SK-N-SH (cell line): ENCODE results near the gene BEST1. TPM values are rescaled to one million over a fixed set of nuclear protein-coding genes. Genes with fewer than 3 reads are reported as not detected.

Source experiments
- CTCF ChIA-PET: fragments of 300-600, 350-600 bp; formaldehyde crosslinking; extraction: SDS; loops from one replicate; lab custom pipeline; 2021; lab: Yijun Ruan, JAX
- POLR2A ChIA-PET: fragments of 350-600 bp; sonication (Branson Sonifier 250); formaldehyde crosslinking; extraction: SDS; loops from one replicate; lab custom pipeline; 2020; ENCODE audit warnings: antibody characterized with exemption, inconsistent platforms; lab: Yijun Ruan, JAX
- DNase-seq: peaks from one replicate; pipeline ENCODE4 v3.0.0; 2012
- H2AFZ ChIP-seq: fragments of 200-600 bp; sonication (generic); 2 replicates; pipeline ENCODE4 v1.8.1; 2016; ENCODE audit warnings: antibody characterized with exemption, mild to moderate bottlenecking, low read depth
- H3F3A ChIP-seq: fragments of 200-600 bp; sonication (generic); replicated peaks from 2 replicates; pipeline ENCODE3; 2016; ENCODE audit warnings: antibody characterized with exemption, mild to moderate bottlenecking; ENCODE audit not compliant: insufficient read depth
- H3K27ac ChIP-seq, 2 experiments: fragments of 200-500 bp in 1 of 2; fragments of 200-600 bp in 1 of 2; sonication (Bioruptor generic) in 1 of 2; sonication (generic), shearing (Covaris generic) in 1 of 2; 2 replicates each; pipeline versions ENCODE4 v1.5.1 to v1.6.1; 2014 to 2016; ENCODE audit warnings: low read depth in 2 of 2, inconsistent platforms in 1 of 2, low read length in 1 of 2, mild to moderate bottlenecking in 1 of 2, mixed read lengths in 1 of 2
- H3K27me3 ChIP-seq: fragments of 200-600 bp; sonication (generic), shearing (Covaris generic); 2 replicates; pipeline ENCODE4 v1.6.1; 2016; ENCODE audit warnings: mixed run types; ENCODE audit not compliant: insufficient read depth
- H3K36me3 ChIP-seq, 2 experiments: fragments of 200-500 bp in 1 of 2; fragments of 200-600 bp in 1 of 2; sonication (Bioruptor generic) in 1 of 2; sonication (generic) in 1 of 2; replicated peaks in 1 of 2; 2 replicates each; pipeline versions ENCODE3 to v1.5.1; 2014 to 2016; ENCODE audit warnings: low read length in 1 of 2, mild to moderate bottlenecking in 1 of 2; ENCODE audit not compliant: insufficient read depth in 2 of 2, control insufficient read depth in 1 of 2
- H3K4me1 ChIP-seq, 2 experiments: fragments of 200-500 bp in 1 of 2; fragments of 200-600 bp in 1 of 2; sonication (Bioruptor generic) in 1 of 2; sonication (generic), shearing (Covaris generic) in 1 of 2; 2 replicates each; pipeline versions ENCODE4 v1.5.1 to v1.6.1; 2014 to 2016; ENCODE audit warnings: low read depth in 1 of 2, low read length in 1 of 2, mixed run types in 1 of 2; ENCODE audit not compliant: insufficient read depth in 2 of 2, control insufficient read depth in 1 of 2
- H3K4me2 ChIP-seq: fragments of 200-600 bp; sonication (generic), shearing (Covaris generic); 2 replicates; pipeline ENCODE4 v1.6.1; 2017; ENCODE audit warnings: mixed run types
- H3K4me3 ChIP-seq, 2 experiments: fragments of 200-500 bp in 1 of 2; fragments of 200-600 bp in 1 of 2; sonication (Bioruptor generic) in 1 of 2; sonication (generic), shearing (Covaris generic) in 1 of 2; 2 replicates each; pipeline versions ENCODE4 v1.5.1 to v1.8.1; 2014 to 2016; ENCODE audit warnings: low read depth in 2 of 2, inconsistent platforms in 1 of 2, low read length in 1 of 2, mild to moderate bottlenecking in 1 of 2, mixed read lengths in 1 of 2, moderate library complexity in 1 of 2
- H3K79me2 ChIP-seq: fragments of 200-600 bp; sonication (generic); 2 replicates; pipeline ENCODE4 v1.8.1; 2017; ENCODE audit warnings: mild to moderate bottlenecking; ENCODE audit not compliant: insufficient read depth
- H3K9ac ChIP-seq: fragments of 200-600 bp; sonication (generic); 2 replicates; pipeline ENCODE4 v1.6.1; 2017; ENCODE audit warnings: mixed run types
- H3K9me2 ChIP-seq: fragments of 200-600 bp; sonication (generic); 2 replicates; pipeline ENCODE4 v1.6.1; 2017; ENCODE audit warnings: mixed run types
- H3K9me3 ChIP-seq: fragments of 200-600 bp; sonication (generic); 2 replicates; pipeline ENCODE4 v1.6.1; 2017; ENCODE audit warnings: mixed run types, mild to moderate bottlenecking, moderate library complexity
- H4K20me1 ChIP-seq: fragments of 200-600 bp; sonication (generic); 2 replicates; pipeline ENCODE4 v1.6.1; 2017; ENCODE audit warnings: mild to moderate bottlenecking, mixed run types; ENCODE audit not compliant: insufficient read depth
- CTCF ChIP-seq: fragments of 200-600 bp; sonication (generic); IDR thresholded peaks from 2 replicates; pipeline ENCODE4 v1.6.1; 2017; ENCODE audit warnings: antibody characterized with exemption, mild to moderate bottlenecking, moderate library complexity
- ELF1 ChIP-seq: IDR thresholded peaks from 2 replicates; pipeline ENCODE4 v1.4.0; 2012
- FOSL2 ChIP-seq: IDR thresholded peaks from 2 replicates; pipeline ENCODE4 v1.4.0; 2012; ENCODE audit warnings: low read depth, mild to moderate bottlenecking, moderate library complexity, borderline replicate concordance
- FOXJ3 ChIP-seq: sonication (generic); formaldehyde crosslinking; IDR thresholded peaks from 2 replicates; pipeline ENCODE4 v1.5.1; 2020; ENCODE audit warnings: mild to moderate bottlenecking, missing genetic modification reagents
- FOXM1 ChIP-seq: IDR thresholded peaks from 2 replicates; pipeline ENCODE4 v1.4.0; 2012; ENCODE audit warnings: low read depth, mild to moderate bottlenecking
- GABPA ChIP-seq: IDR thresholded peaks from 2 replicates; pipeline ENCODE4 v1.4.0; 2012; ENCODE audit warnings: low read depth, mild to moderate bottlenecking
- MEF2A ChIP-seq: IDR thresholded peaks from 2 replicates; pipeline ENCODE4 v1.4.0; 2012; ENCODE audit warnings: low read depth, borderline replicate concordance
- NRF1 ChIP-seq: IDR thresholded peaks from 2 replicates; pipeline ENCODE4 v1.6.1; 2012; ENCODE audit warnings: low read depth, mild to moderate bottlenecking, low read length
- RCOR1 ChIP-seq: fragments of 150-350 bp; IDR thresholded peaks from 2 replicates; pipeline ENCODE4 v1.6.1; 2017; ENCODE audit warnings: antibody characterized with exemption, low read length
- REST ChIP-seq: IDR thresholded peaks from 2 replicates; pipeline ENCODE4 v1.6.1; 2012; ENCODE audit warnings: mild to moderate bottlenecking, low read depth, low read length, moderate library complexity
- RXRA ChIP-seq: IDR thresholded peaks from 2 replicates; pipeline ENCODE4 v1.4.0; 2012; ENCODE audit warnings: low read depth, mild to moderate bottlenecking, borderline replicate concordance
- SIN3A ChIP-seq: IDR thresholded peaks from 2 replicates; pipeline ENCODE4 v1.6.1; 2012; ENCODE audit warnings: low read depth, mild to moderate bottlenecking, low read length, moderate library complexity, borderline replicate concordance
- SMC3 ChIP-seq: IDR thresholded peaks from 2 replicates; pipeline ENCODE4 v1.6.1; 2012; ENCODE audit warnings: low read depth, low read length, improper control_type of control experiment
- TEAD4 ChIP-seq: IDR thresholded peaks from 2 replicates; pipeline ENCODE4 v1.4.0; 2012; ENCODE audit warnings: mild to moderate bottlenecking, borderline replicate concordance; ENCODE audit not compliant: insufficient read depth
- USF2 ChIP-seq: fragments of 150-350 bp; IDR thresholded peaks from 2 replicates; pipeline ENCODE4 v1.6.1; 2017; ENCODE audit warnings: antibody characterized with exemption, low read length, low read depth, borderline replicate concordance
- YY1 ChIP-seq: IDR thresholded peaks from 2 replicates; pipeline ENCODE4 v1.4.0; 2012; ENCODE audit warnings: low read depth, mild to moderate bottlenecking
- WGBS: methylation state at CpG from one replicate; pipeline ENCODE4 v1.1.6; 2017; ENCODE audit warnings: low lambda C conversion rate; 5-methylcytosine and 5-hydroxymethylcytosine counted together
- polyA plus RNA-seq, 3 experiments: library from polyadenylated mRNA; depleted of rRNA; stranded (reverse); fragments of >200 nt; gene quantifications; 2 replicates each; pipeline ENCODE4 v1.2.3, GENCODE V29; 2012
- TF ChIP-seq, protein P1 (sequence below): IDR thresholded peaks from 2 replicates; pipeline ENCODE4 v1.4.0; 2012; ENCODE audit warnings: low read depth
- TF ChIP-seq, protein P2 (sequence below): fragments of 150-350 bp; IDR thresholded peaks from 2 replicates; pipeline ENCODE4 v1.6.1; 2016; ENCODE audit warnings: mild to moderate bottlenecking, low read depth, low read length

Gene BEST1
- polyA plus RNA-seq, 1 of the 3 experiments (the other 2 are of a cell fraction), result 0.30 TPM

DNA sequence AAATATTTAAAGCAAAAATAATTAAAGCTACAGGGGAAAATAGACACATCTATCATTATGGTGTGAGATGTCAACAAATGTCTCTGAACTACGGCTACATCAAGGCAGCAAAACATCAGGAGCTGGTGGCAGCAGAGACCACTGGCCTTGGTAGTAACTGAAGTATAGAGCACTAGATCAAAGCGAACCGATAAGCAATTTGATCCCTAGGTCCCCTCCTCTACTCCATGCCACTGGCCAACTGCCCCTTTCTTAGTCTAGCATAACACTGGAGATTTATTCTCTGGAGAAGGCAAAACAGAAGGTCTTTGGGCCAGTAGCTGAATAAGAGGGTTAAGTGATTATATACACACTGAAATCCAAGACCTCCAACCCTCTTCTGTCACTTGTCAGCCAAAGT lies 19.2 kb upstream of the BEST1 start:
- Histone ChIP-seq H4K20me1 (no peaks in the 10 kb centered on the region), H3K4me2 (no peak overlapping the region), H3K4me3 (no peak overlapping the region), H3K27me3 (no peaks in the 10 kb centered on the region), H3F3A (no peaks in the 10 kb centered on the region), H3K9me2 (no peaks in the 10 kb centered on the region), H3K36me3 (no peaks in the 10 kb centered on the region), H3K27ac (no peak overlapping the region)
- WGBS, result 87% methylated on average over 3 of the region's 3 CpGs
- TF ChIP-seq GABPA, result no peak
- TF ChIP-seq FOSL2, result no peak
- TF ChIP-seq RCOR1, result no peak
- TF ChIP-seq RXRA, result no peak
- TF ChIP-seq ELF1, result no peak
- no peak for TF ChIP-seq NRF1
- TF ChIP-seq YY1, result no peak
- TF ChIP-seq TEAD4, result no peak
- TF ChIP-seq, protein P1, sequence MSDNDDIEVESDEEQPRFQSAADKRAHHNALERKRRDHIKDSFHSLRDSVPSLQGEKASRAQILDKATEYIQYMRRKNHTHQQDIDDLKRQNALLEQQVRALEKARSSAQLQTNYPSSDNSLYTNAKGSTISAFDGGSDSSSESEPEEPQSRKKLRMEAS, result no peak
- no peak for TF ChIP-seq SMC3
- no peak for TF ChIP-seq FOXJ3 (CRISPR knock-in tag)
- TF ChIP-seq, protein P2, sequence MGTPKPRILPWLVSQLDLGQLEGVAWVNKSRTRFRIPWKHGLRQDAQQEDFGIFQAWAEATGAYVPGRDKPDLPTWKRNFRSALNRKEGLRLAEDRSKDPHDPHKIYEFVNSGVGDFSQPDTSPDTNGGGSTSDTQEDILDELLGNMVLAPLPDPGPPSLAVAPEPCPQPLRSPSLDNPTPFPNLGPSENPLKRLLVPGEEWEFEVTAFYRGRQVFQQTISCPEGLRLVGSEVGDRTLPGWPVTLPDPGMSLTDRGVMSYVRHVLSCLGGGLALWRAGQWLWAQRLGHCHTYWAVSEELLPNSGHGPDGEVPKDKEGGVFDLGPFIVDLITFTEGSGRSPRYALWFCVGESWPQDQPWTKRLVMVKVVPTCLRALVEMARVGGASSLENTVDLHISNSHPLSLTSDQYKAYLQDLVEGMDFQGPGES, result no peak
- TF ChIP-seq FOXM1, result no peak
- no peak for TF ChIP-seq REST
- TF ChIP-seq CTCF, result no peak
- TF ChIP-seq SIN3A, result no peak
- TF ChIP-seq USF2, result no peak
- TF ChIP-seq MEF2A, result no peak
- TF ChIP-seq, all 33 proteins: peak for 0
- no peak overlapping the region for H2AFZ ChIP-seq
- H3K4me1 ChIP-seq, result no peaks in the 10 kb centered on the region
- POLR2A ChIA-PET, result no interaction called here
- no peaks in the 10 kb centered on the region for H3K79me2 ChIP-seq
- CTCF ChIA-PET, result interaction anchor here (1.6 to 4.4 kb wide), 4 partner anchors 17 to 177 kb away, joined by 6 to 31 read pairs (median 16); no protein-coding TSS in a partner anchor
- DNase-seq, result no peak
- no peaks in the 10 kb centered on the region for H3K9me3 ChIP-seq
- no peak overlapping the region for H3K9ac ChIP-seq
